Sigmoid colon (tissue), 4 donors: ENCODE measurements around the gene ZBTB33.

Experiments
- CTCF ChIP-seq, 4 experiments: fragments of 450-650 bp in 3 of 4; fragments of 200-600 bp in 1 of 4; IDR thresholded peaks; one replicate each; pipeline ENCODE4 v1.5.1; 2016 to 2019; ENCODE audit warnings: antibody characterized with exemption in 4 of 4, mild to moderate bottlenecking in 3 of 4, moderate library complexity in 2 of 4
- EP300 ChIP-seq, 4 donors: sonication (generic); formaldehyde crosslinking; IDR thresholded peaks; one replicate each; pipeline ENCODE4 v1.6.1; 2017; ENCODE audit warnings: antibody characterized with exemption in 4 of 4
- POLR2A ChIP-seq, 2 donors: fragments of 450-650 bp; IDR thresholded peaks; one replicate each; pipeline ENCODE4 v1.6.1; 2016; ENCODE audit warnings: antibody characterized with exemption in 2 of 2, mild to moderate bottlenecking in 2 of 2, moderate library complexity in 2 of 2

GRCh38 chrX:120236687-120237479 is 13.7 kb upstream of the ZBTB33 start:
- TF ChIP-seq CTCF (IDR thresholded peaks at IDR 0.05) (no peak), POLR2A (IDR thresholded peaks at IDR 0.05) (no peak), EP300 (IDR thresholded peaks at IDR 0.05) (no peak)
